ENCODE results near the gene ANKS4B.
"Not testable (repeated sequence)": the region's sequence is repeated elsewhere in the genome, so short reads cannot be mapped to it uniquely, and the experiment has no call there.

DNA sequence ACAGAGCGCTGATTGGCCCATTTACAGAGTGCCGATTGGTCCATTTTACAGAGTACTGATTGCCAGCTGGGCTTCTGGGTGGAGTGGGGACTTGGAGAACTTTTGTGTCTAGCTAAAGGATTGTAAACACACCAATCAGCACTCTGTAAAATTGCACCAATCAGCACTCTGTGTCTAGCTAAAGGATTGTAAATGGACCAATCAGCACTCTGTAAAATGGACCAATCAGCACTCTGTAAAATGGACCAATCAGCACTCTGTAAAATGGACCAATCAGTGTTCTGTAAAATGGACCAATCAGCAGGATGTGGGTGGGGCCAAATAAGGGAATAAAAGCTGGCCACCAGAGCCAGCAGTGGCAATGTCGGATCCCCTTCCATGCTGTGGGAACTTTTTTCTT lies 56.3 kb downstream of the ANKS4B start:
- TF ChIP-seq GFI1B (tag by site-specific recombination; IDR thresholded peaks at IDR 0.05); ZBTB20 (tag by site-specific recombination; IDR thresholded peaks at IDR 0.05); ZNF138 (tag by site-specific recombination; IDR thresholded peaks at IDR 0.05; ENCODE audit: borderline replicate concordance); ZNF114 (tag by site-specific recombination; IDR thresholded peaks at IDR 0.05); ZNF544 (tag by site-specific recombination; IDR thresholded peaks at IDR 0.05); ZNF558 (tag by site-specific recombination; IDR thresholded peaks at IDR 0.05): not testable (repeated sequence)
- TF ChIP-seq, protein P1, sequence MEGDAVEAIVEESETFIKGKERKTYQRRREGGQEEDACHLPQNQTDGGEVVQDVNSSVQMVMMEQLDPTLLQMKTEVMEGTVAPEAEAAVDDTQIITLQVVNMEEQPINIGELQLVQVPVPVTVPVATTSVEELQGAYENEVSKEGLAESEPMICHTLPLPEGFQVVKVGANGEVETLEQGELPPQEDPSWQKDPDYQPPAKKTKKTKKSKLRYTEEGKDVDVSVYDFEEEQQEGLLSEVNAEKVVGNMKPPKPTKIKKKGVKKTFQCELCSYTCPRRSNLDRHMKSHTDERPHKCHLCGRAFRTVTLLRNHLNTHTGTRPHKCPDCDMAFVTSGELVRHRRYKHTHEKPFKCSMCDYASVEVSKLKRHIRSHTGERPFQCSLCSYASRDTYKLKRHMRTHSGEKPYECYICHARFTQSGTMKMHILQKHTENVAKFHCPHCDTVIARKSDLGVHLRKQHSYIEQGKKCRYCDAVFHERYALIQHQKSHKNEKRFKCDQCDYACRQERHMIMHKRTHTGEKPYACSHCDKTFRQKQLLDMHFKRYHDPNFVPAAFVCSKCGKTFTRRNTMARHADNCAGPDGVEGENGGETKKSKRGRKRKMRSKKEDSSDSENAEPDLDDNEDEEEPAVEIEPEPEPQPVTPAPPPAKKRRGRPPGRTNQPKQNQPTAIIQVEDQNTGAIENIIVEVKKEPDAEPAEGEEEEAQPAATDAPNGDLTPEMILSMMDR (tag by site-specific recombination; IDR thresholded peaks at IDR 0.05): not testable (repeated sequence)
- TF ChIP-seq, protein P2, sequence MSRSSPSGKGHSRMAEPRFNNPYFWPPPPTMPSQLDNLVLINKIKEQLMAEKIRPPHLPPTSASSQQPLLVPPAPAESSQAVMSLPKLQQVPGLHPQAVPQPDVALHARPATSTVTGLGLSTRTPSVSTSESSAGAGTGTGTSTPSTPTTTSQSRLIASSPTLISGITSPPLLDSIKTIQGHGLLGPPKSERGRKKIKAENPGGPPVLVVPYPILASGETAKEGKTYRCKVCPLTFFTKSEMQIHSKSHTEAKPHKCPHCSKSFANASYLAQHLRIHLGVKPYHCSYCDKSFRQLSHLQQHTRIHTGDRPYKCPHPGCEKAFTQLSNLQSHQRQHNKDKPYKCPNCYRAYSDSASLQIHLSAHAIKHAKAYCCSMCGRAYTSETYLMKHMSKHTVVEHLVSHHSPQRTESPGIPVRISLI (tag by site-specific recombination; IDR thresholded peaks at IDR 0.05): not testable (repeated sequence)

Data from HEK293 (cell line).